ENCODE data around the gene RRP12. TPM values are rescaled to one million over a fixed set of nuclear protein-coding genes. Genes with fewer than 3 reads are reported as not detected.

RRP12 gene
- 8.4 and 19.6 TPM in 2 replicates for total RNA-seq

GRCh38 chr10:97400665-97401454, at the start of gene RRP12:
RRP12 (minus strand) TSS chr10:97401340; CDS start chr10:97401231, 109 bp downstream.

DNA sequence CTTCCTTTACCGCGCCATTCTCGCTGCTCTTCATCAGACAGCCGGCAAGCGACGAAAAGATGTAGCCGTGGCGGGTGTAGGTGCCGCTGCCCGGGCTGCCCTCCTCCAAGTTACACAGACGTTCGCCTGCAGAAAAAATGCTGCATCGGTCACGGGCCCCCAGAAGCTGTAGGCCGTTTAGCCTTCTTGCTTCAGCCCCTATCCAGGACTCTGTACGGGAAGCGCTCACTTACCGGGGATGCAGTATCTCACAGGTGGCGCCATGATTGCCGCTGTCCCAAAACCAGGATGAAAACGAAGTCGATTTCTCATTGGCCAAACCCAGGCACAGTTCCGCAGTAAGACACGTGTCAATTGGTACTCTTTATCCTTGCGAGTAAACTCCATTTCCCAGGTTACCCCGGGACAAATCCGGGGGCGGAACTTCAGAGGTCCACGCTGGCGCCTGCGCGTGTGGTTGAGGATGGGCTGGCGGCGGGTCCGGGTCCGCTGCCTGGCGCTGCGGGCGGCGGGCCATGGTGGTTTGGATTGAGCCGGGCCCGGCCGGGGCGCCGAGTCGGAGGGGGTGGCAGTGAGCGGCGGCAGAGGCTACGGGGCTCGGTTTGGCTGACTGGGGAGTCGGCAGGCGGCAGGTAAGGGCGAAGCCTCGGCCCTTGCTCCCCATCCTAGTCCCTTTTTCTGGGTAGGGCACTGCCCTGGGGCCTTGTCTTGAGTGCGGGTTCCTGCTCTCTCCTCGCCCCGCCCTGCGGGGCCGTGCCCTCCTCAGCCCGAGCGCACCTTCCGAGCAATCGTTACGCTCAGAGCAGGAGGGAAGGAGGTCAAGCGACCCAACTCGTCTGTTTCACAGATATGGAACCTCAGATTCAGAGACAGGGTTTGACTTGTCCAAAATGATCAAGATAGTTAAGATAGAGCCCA, 44.8 kb upstream of the RRP12 start, which contains the start of the genes EXOSC1 and ZDHHC16:
TSS of gene EXOSC1 (minus strand) at position 285 of the 918 bp plus-strand sequence. CDS start at position 264, 21 bp downstream.
TSS of gene ZDHHC16 (plus strand) at position 454 of the 918 bp plus-strand sequence. CDS start 5,501 bp downstream, outside the sequence.

GRCh38 chr10:97425964-97426775, 25.0 kb upstream of the RRP12 start, which contains the start of gene PGAM1:
PGAM1 (plus strand) TSS chr10:97426191; CDS start chr10:97426308, 117 bp downstream.

DNA sequence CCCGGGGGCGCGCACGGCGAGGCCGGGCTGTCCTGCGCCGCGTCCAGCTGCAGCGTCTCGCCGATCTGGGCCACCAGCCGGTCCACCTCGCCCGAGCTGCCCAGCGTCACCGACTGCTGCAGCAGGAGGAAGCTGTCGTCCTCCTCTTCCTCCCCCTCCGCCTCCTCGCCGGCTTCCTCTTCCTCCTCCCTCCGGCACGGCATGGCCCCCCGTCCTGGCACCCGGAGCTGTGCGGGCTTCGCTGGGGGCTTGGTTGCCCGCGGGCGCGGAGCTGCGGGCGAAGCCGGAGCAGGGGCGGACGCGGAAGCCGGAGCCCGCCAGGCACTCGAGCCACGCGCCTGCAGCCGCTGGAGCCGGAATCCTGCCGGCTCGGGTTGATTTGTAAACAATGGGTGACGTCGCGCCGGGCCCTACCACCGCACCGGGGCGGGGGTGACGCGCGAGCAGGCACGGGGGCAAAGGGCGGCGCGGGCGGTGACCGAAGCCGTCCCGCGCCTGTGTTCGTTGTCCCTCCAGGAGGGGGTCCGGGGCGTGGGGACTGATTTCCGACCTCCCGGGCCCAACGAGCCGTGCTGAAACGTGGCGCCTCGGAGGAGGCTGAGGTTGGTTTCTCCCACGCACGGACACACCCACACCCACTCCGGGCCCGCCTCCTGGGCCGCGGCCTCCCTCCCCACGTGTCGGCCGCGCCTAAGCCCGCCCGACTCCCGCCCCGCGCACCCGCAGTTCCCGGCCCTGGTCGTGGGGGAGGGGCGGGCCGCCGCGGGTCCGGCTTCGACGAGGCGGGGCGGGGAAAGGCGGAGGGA, 66.6 kb downstream of the RRP12 start, which contains the start of gene FRAT2:
TSS of gene FRAT2 (minus strand) at position 360 of the 806 bp plus-strand sequence. CDS start at position 203, 157 bp downstream.

GRCh38 chr10:97318772-97319651, 82.1 kb downstream of the RRP12 start, which contains the start of gene FRAT1:
FRAT1 (plus strand) TSS chr10:97319271; CDS start chr10:97319454, 183 bp downstream.

Other genes with a start within 250 kb of the RRP12 start
- gene SLIT1, start 215.4 kb downstream of the RRP12 start, total RNA-seq: 0.06 TPM in 1 of 2 replicates, not detected in the other
- 11.2 and 11.6 TPM in 2 replicates for gene ARHGAP19, start 108.7 kb downstream of the RRP12 start, total RNA-seq
- gene FRAT1, start 82.1 kb downstream of the RRP12 start, total RNA-seq: 2.6 and 3.1 TPM in 2 replicates
- 8.2 and 9.4 TPM in 2 replicates for gene FRAT2, start 66.6 kb downstream of the RRP12 start, total RNA-seq
- 186 and 221 TPM in 2 replicates for gene PGAM1, start 24.9 kb upstream of the RRP12 start, total RNA-seq
- gene EXOSC1, start 44.7 kb upstream of the RRP12 start, total RNA-seq: 21.4 and 26.4 TPM in 2 replicates
- 31.1 and 36.0 TPM in 2 replicates for gene ZDHHC16, start 44.8 kb upstream of the RRP12 start, total RNA-seq
- gene MMS19, start 97.1 kb upstream of the RRP12 start, total RNA-seq: 59.3 and 78.1 TPM in 2 replicates
- gene UBTD1, start 97.6 kb upstream of the RRP12 start, total RNA-seq: 38.5 and 41.0 TPM in 2 replicates
- 0.44 and 0.49 TPM in 2 replicates for gene ANKRD2, start 171.4 kb upstream of the RRP12 start, total RNA-seq
- gene HOGA1, start 183.0 kb upstream of the RRP12 start, total RNA-seq: 0.16 and 0.25 TPM in 2 replicates
- gene C10orf62, start 188.4 kb upstream of the RRP12 start, total RNA-seq: 0.06 TPM in 1 of 2 replicates, not detected in the other
- 2.3 and 3.8 TPM in 2 replicates for gene MORN4, start 232.2 kb upstream of the RRP12 start, total RNA-seq
- 8.4 and 13.6 TPM in 2 replicates for gene PI4K2A, start 239.3 kb upstream of the RRP12 start, total RNA-seq